Hematopoietic multipotent progenitor cell treated with erythropoietin and hydrocortisone succinate and interleukin-3 and kit ligand, for 17 days (in vitro differentiated cells): ENCODE results near the gene ITPRIP.

ENCODE experiments used
- DNase-seq: peaks from one replicate; pipeline ENCODE4 v3.0.0-alpha.2; 2015; ENCODE audit warnings: low spot score

Gene ITPRIP

GRCh38 chr10:104325436-104326435 is 12.5 kb downstream of the ITPRIP start:
- DNase-seq, result no peak

GRCh38 chr10:104324931-104325330 is 13.3 kb downstream of the ITPRIP start:
- no peak for DNase-seq

- DNase-seq, result no peak
These were observed 14.0 kb downstream of the ITPRIP start for GRCh38 chr10:104324221-104324686.

- DNase-seq, result no peak
These were observed 14.5 kb downstream of the ITPRIP start for GRCh38 chr10:104323760-104324201.

GRCh38 chr10:104323085-104323484 is 15.2 kb downstream of the ITPRIP start:
- no peak for DNase-seq

DNA sequence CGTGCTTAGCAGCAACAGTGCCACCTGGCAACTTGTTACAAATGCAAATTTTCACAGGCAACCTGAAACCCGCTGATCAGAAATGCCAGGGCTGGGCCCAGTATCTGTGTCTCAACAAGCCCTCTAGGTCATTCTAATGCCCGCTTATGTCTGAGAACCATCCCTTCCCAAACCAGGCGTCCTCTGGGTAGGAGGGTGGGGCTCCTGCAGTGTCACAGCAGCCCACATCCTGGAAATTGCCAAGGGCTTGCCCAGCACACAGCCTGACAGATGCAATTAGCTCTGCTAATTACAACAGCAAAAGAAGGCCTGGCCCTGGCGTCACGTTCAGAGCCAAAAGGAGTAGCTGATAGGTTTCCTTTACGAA is 15.9 kb downstream of the ITPRIP start:
- no peak for DNase-seq

DNA sequence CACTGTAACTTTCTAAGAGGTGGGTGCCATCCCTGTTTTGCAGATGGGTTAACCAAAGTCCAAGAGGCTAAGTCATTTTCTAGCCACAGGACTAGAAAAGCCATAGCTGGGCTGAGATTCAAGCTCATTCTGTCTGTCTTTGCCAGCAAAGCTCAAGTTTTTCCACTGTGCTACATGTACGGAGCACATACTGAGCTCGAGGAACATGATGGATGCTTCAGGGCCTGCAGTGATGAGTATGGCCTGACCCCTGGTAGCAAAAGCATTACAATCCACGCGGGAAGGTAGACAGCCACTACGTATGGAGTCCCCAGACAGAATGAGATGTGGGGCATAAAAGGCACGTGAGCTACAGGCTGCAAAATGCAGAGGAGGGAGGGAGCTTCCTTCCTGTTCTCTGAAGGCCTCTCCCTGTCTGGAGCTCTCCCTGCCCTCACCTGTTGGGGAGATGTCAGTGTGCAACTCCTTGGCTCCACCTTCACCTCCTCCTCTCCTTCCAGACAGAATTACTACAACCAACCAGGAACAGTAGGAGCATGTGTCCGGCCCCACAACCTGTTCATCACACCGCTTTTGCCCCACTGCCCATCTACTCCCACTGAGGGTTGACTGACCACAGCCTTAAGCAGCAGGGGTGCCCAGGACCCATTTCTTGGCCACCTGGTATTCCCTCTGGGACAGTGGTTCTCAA is 16.4 kb downstream of the ITPRIP start:
- DNase-seq, result no peak

DNA sequence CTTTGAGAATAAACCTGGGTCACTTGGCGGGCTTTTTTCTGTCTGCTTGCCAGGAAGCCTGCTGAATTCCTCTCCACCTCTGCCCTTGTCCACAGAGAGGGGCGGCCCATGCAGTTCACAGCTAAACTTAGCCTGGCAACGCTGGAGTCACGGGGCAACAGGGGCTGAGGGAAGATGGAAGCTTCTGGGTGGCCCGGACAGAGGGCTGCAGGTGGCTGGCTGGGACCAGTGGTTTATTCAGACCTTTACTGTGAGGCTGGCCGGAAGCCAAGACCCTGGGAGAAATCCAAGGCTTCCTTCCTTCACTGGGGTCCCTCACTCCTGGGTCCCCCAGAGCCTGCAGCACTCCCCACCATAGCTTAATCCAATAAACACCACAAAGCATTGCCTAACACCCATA is 17.0 kb downstream of the ITPRIP start:
- no peak for DNase-seq

- DNase-seq, result no peak
These were observed 19.2 kb downstream of the ITPRIP start for GRCh38 chr10:104318810-104319741.

DNA sequence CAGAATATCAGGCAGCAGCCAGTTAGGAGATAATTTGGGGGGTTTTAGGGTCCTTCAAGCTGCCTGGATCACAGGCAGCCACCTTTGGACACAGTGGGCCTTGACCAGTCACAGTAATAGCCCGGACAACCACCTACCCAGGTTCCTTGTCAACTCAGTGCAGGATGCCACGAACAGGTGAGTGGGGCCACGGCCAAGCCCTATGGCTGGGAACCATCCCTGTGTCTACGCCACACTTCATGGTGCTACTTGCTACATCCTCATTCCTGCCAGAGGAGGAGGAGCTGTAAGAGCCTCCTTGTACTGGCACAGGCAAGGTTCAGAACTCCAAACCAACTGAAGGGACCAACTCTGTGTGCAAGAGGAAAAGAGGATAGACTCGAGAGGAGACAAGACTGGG is 19.9 kb downstream of the ITPRIP start:
- no peak for DNase-seq

GRCh38 chr10:104317726-104318299 is 20.5 kb downstream of the ITPRIP start:
- no peak for DNase-seq

- no peak for DNase-seq
These were observed 21.0 kb downstream of the ITPRIP start for GRCh38 chr10:104317269-104317710.

- DNase-seq, result no peak
These were observed 21.8 kb downstream of the ITPRIP start for GRCh38 chr10:104316321-104317099.

GRCh38 chr10:104315486-104315921 is 22.8 kb downstream of the ITPRIP start:
- no peak for DNase-seq

- DNase-seq, result no peak
These were observed 23.4 kb downstream of the ITPRIP start for GRCh38 chr10:104314591-104315485.

DNA sequence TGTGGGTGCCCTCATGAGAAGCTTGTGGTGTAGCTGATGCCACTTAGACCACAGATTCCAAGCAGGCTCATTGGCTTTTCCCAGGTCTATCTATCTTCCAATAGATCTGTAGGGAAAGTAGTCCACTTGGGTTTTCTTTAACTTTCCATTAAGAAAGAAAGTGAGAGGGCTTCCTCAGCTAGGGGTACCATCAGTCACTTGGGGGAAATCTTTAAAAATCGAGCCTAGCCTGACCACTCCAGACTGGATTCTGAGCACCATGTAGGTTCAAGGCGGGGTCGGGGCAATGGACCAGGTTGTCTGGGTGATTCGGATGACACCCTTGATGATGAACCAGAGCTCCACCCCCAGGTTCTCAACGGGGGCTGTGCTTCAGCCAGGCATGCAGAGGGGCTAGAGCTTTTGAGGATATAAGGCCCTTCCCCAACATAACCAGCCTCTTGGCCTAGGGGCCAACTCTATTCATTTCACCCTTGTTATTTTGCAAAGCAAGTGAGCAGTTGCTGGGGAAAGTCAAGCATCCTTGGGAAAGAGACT is 27.0 kb downstream of the ITPRIP start:
- DNase-seq, result no peak

DNA sequence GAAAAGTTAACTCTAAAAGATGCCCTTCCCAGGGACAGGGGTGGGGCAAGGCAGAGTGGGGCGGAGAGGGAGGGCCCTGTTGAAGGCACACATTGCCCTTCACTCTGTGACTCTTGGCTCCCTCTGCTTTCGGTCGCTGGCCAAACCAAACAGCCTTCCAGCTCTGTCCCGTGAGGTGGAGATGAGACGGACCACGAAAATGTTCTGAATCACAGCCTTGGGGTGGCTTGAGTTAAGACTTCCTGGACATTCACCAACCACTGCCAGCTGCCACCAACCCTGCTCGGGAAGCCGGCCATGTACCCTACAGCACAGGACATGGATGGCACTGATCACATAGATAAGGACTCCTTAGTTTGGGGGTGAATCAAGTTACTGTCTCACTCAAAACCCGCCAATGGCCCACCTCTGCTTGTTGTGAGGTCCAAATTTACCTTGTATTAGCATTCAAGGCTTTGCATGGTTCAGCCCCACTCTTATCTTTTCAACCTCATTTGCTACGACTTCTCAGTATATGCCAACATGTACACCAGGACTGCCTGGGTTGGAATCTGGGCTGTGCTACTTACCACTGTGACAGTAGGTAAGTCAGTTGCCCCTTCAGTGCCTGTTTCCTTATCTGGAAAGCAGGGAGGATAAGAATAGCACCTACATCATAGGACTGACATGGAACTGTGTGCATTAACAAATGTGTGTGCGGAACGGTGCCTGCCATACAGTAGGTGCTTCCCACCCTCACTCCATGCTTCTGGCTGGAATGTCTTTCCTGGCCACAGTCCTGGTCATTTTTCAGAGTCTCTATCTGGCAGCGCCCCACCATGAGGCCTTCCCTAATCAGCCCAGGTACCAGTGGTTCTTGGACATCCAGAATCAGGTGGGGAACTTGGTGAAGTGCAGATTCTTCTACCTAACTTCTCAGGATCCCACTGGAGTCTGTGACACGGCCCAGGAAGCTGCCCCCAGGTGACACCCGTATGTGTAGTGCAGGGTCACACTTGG is 28.0 kb downstream of the ITPRIP start:
- DNase-seq, result no peak

GRCh38 chr10:104308439-104308903 is 29.8 kb downstream of the ITPRIP start:
- no peak for DNase-seq
